Activated T-cell treated with anti-CD3 and anti-CD28 coated beads, Interleukin-2, amount 50 U/mL, for 1 hour (primary cell): ENCODE measurements around the gene U2AF1L4.
A peak's percentile ranks its signal among the peaks of the same experiment; 100 is the strongest.
"Not testable (repeated sequence)": the region's sequence is repeated elsewhere in the genome, so short reads cannot be mapped to it uniquely, and the experiment has no call there.

ENCODE experiments used
- DNase-seq: peaks from one replicate; pipeline ENCODE4 v3.0.0-alpha.2; 2020

The U2AF1L4 gene

GRCh38 chr19:35780058-35780457 lies 34.8 kb upstream of the U2AF1L4 start:
- no peak for DNase-seq

- DNase-seq, result no peak
Measured at GRCh38 chr19:35779033-35779432, 33.8 kb upstream of the U2AF1L4 start.

GRCh38 chr19:35777961-35778360 lies 32.7 kb upstream of the U2AF1L4 start:
- no peak for DNase-seq

- DNase-seq, result no peak
Measured at GRCh38 chr19:35777086-35777841, 32.0 kb upstream of the U2AF1L4 start.

GRCh38 chr19:35776102-35776788 lies 31.0 kb upstream of the U2AF1L4 start:
- no peak for DNase-seq

- peak; percentile 99 for DNase-seq
Measured at GRCh38 chr19:35775298-35776101, 30.3 kb upstream of the U2AF1L4 start, which contains the start of gene ARHGAP33. Gene ARHGAP33 (plus strand): TSS chr19:35775564. CDS start chr19:35775659, 95 bp downstream.

GRCh38 chr19:35775046-35775297 lies 29.8 kb upstream of the U2AF1L4 start:
- no peak for DNase-seq

GRCh38 chr19:35774274-35775045 lies 29.2 kb upstream of the U2AF1L4 start:
- DNase-seq, result no peak

- no peak for DNase-seq
Measured at GRCh38 chr19:35773020-35773806, 28.0 kb upstream of the U2AF1L4 start.

- not testable (repeated sequence) for DNase-seq
Measured at GRCh38 chr19:35772362-35772761, 27.1 kb upstream of the U2AF1L4 start.

- no peak for DNase-seq
Measured at GRCh38 chr19:35768082-35768421, 22.8 kb upstream of the U2AF1L4 start.

- DNase-seq, result no peak
Measured at GRCh38 chr19:35767288-35768081, 22.3 kb upstream of the U2AF1L4 start.

GRCh38 chr19:35766571-35767104 lies 21.4 kb upstream of the U2AF1L4 start:
- DNase-seq, result no peak

- DNase-seq, result no peak
Measured at GRCh38 chr19:35764432-35765315, 19.5 kb upstream of the U2AF1L4 start.

GRCh38 chr19:35760711-35761349 lies 15.6 kb upstream of the U2AF1L4 start:
- no peak for DNase-seq

- DNase-seq, result no peak
Measured at GRCh38 chr19:35759697-35760096, 14.5 kb upstream of the U2AF1L4 start.

- peak; percentile 97 for DNase-seq
Measured at GRCh38 chr19:35757749-35758608, 12.8 kb upstream of the U2AF1L4 start, which contains the start of gene PROSER3. Gene PROSER3 (plus strand): TSS chr19:35758176. CDS start chr19:35758216, 40 bp downstream.

- DNase-seq, result no peak
Measured at GRCh38 chr19:35757231-35757748, 12.1 kb upstream of the U2AF1L4 start.
